Measurements from ENCODE around the gene TNFSF15.

- TF ChIP-seq CTCF (IDR thresholded peaks at IDR 0.05) = no peak
- TF ChIP-seq EZH2 (IDR thresholded peaks at IDR 0.05) = no peak
- no peak for TF ChIP-seq EZH2phosphoT487 (IDR thresholded peaks at IDR 0.05)
These were observed 45.5 kb upstream of the TNFSF15 start for GRCh38 chr9:114851306-114851705.

Measured in neural progenitor cell (in vitro differentiated cells).